H9 (cell line): ENCODE data around the gene MCRIP2. TPM values are rescaled to one million over a fixed set of nuclear protein-coding genes. Genes with fewer than 3 reads are reported as not detected.

ENCODE experiments used
- DNase-seq: peaks from one replicate; pipeline ENCODE4 v3.0.0-alpha.2; 2017
- H2AFZ ChIP-seq: one replicate; pipeline ENCODE4 v1.6.1; 2013; ENCODE audit warnings: mild to moderate bottlenecking, low read length, control low read depth, moderate library complexity
- H2AK5ac ChIP-seq: 2 replicates; pipeline ENCODE4 v1.6.1; 2013; ENCODE audit warnings: low read length, control low read depth, mixed read lengths; ENCODE audit not compliant: insufficient read length
- H2BK120ac ChIP-seq: one replicate; pipeline ENCODE4 v1.6.1; 2013; ENCODE audit warnings: low read depth, mild to moderate bottlenecking, low read length, control low read depth, inconsistent platforms; ENCODE audit not compliant: poor library complexity, severe bottlenecking
- H2BK12ac ChIP-seq: 2 replicates; pipeline ENCODE4 v1.6.1; 2013; ENCODE audit warnings: low read length, control low read depth, mixed read lengths, low read depth; ENCODE audit not compliant: insufficient read length
- H2BK15ac ChIP-seq: 2 replicates; pipeline ENCODE4 v1.6.1; 2013; ENCODE audit warnings: low read depth, low read length, control low read depth
- H2BK20ac ChIP-seq: one replicate; pipeline ENCODE4 v1.6.1; 2013; ENCODE audit warnings: low read depth, mild to moderate bottlenecking, low read length, control low read depth, inconsistent platforms; ENCODE audit not compliant: poor library complexity, severe bottlenecking
- H2BK5ac ChIP-seq: 2 replicates; pipeline ENCODE4 v1.6.1; 2013; ENCODE audit warnings: low read length, control low read depth, mixed read lengths; ENCODE audit not compliant: insufficient read length
- H3K14ac ChIP-seq: 2 replicates; pipeline ENCODE4 v1.6.1; 2013; ENCODE audit warnings: low read length, control low read depth; ENCODE audit not compliant: insufficient read depth
- H3K18ac ChIP-seq: 2 replicates; pipeline ENCODE4 v1.6.1; 2013; ENCODE audit warnings: low read depth, mild to moderate bottlenecking, mixed read lengths, low read length, control low read depth; ENCODE audit not compliant: insufficient read length
- H3K23ac ChIP-seq: 2 replicates; pipeline ENCODE4 v1.6.1; 2013; ENCODE audit warnings: low read length, control low read depth, mixed read lengths, low read depth; ENCODE audit not compliant: insufficient read length
- H3K23me2 ChIP-seq: 2 replicates; pipeline ENCODE4 v1.6.1; 2013; ENCODE audit warnings: low read depth, mild to moderate bottlenecking, mixed read lengths, low read length, control low read depth; ENCODE audit not compliant: insufficient read length, poor library complexity, severe bottlenecking
- H3K27ac ChIP-seq: 2 replicates; pipeline ENCODE4 v1.5.1; 2013; ENCODE audit warnings: low read length, control low read depth, mixed read lengths, low read depth; ENCODE audit not compliant: insufficient read length
- H3K27me3 ChIP-seq: 2 replicates; pipeline ENCODE4 v1.6.1; 2013; ENCODE audit warnings: low read length, control low read depth, inconsistent platforms; ENCODE audit not compliant: insufficient read depth
- H3K4ac ChIP-seq: 2 replicates; pipeline ENCODE4 v1.6.1; 2013; ENCODE audit warnings: low read depth, mild to moderate bottlenecking, control low read depth, inconsistent platforms, low read length, moderate library complexity
- H3K4me1 ChIP-seq: 2 replicates; pipeline ENCODE4 v1.6.1; 2013; ENCODE audit warnings: low read length, control low read depth, inconsistent platforms; ENCODE audit not compliant: insufficient read depth
- H3K4me2 ChIP-seq: 2 replicates; pipeline ENCODE4 v1.6.1; 2013; ENCODE audit warnings: low read length, control low read depth, mixed read lengths; ENCODE audit not compliant: insufficient read length, insufficient read depth
- H3K56ac ChIP-seq: 2 replicates; pipeline ENCODE4 v1.6.1; 2013; ENCODE audit warnings: low read depth, mild to moderate bottlenecking, mixed read lengths, low read length, control low read depth; ENCODE audit not compliant: insufficient read length
- H3K79me1 ChIP-seq: 2 replicates; pipeline ENCODE4 v1.6.1; 2013; ENCODE audit warnings: low read depth, mild to moderate bottlenecking, moderate library complexity, low read length, control low read depth, inconsistent platforms; ENCODE audit not compliant: insufficient read depth, poor library complexity, severe bottlenecking
- H3K79me2 ChIP-seq: 2 replicates; pipeline ENCODE4 v1.6.1; 2013; ENCODE audit warnings: low read length, control low read depth, inconsistent platforms; ENCODE audit not compliant: insufficient read depth
- H3K9ac ChIP-seq: 2 replicates; pipeline ENCODE4 v1.6.1; 2013; ENCODE audit warnings: low read length, control low read depth, mixed read lengths; ENCODE audit not compliant: insufficient read length; ENCODE audit errors: extremely low read depth
- H3K9me3 ChIP-seq: one replicate; pipeline ENCODE4 v1.6.1; 2013; ENCODE audit warnings: low read depth, low read length, inconsistent platforms; ENCODE audit not compliant: control insufficient read depth
- H3T11ph ChIP-seq: one replicate; pipeline ENCODE4 v1.6.1; 2013; ENCODE audit warnings: mild to moderate bottlenecking, low read length, control low read depth, inconsistent platforms
- H4K20me1 ChIP-seq: one replicate; pipeline ENCODE4 v1.6.1; 2013; ENCODE audit not compliant: control insufficient read depth, insufficient read length, insufficient read depth
- H4K5ac ChIP-seq: 2 replicates; pipeline ENCODE4 v1.6.1; 2013; ENCODE audit warnings: low read depth, mild to moderate bottlenecking, mixed read lengths, low read length, control low read depth; ENCODE audit not compliant: insufficient read length
- H4K8ac ChIP-seq: replicated peaks from 2 replicates; pipeline ENCODE4 v1.6.1; 2013; ENCODE audit warnings: low read length, control low read depth, mixed read lengths, low read depth; ENCODE audit not compliant: insufficient read length
- H4K91ac ChIP-seq: 2 replicates; pipeline ENCODE4 v1.6.1; 2013; ENCODE audit warnings: low read depth, mild to moderate bottlenecking, moderate library complexity, mixed read lengths, low read length, control low read depth; ENCODE audit not compliant: insufficient read length
- H3K27ac Mint-ChIP-seq, 3 experiments: 2 replicates in 2 of 3; 3 replicates in 1 of 3; pipeline ENCODE4 v1.8.0; 2020 to 2021; ENCODE audit warnings: mixed read lengths in 3 of 3, mild to moderate bottlenecking in 1 of 3, moderate library complexity in 1 of 3
- H3K27me3 Mint-ChIP-seq: 2 replicates; pipeline ENCODE4 v1.8.0; 2021; ENCODE audit warnings: low read depth, mild to moderate bottlenecking, moderate library complexity, mixed read lengths
- H3K36me3 Mint-ChIP-seq, 3 experiments: 2 replicates in 2 of 3; 3 replicates in 1 of 3; pipeline ENCODE4 v1.8.0; 2020 to 2021; ENCODE audit warnings: low read depth in 3 of 3, mixed read lengths in 3 of 3; ENCODE audit not compliant: insufficient read depth in 1 of 3
- H3K4me1 Mint-ChIP-seq, 2 experiments: 2 replicates each; pipeline ENCODE4 v1.8.0; 2020; ENCODE audit warnings: mixed read lengths in 2 of 2
- H3K4me3 Mint-ChIP-seq, 2 experiments: 2 replicates in 1 of 2; 3 replicates in 1 of 2; pipeline ENCODE4 v1.8.0; 2020 to 2021; ENCODE audit warnings: mild to moderate bottlenecking in 2 of 2, mixed read lengths in 2 of 2, moderate library complexity in 1 of 2
- H3K9me3 Mint-ChIP-seq, 2 experiments: 2 replicates in 1 of 2; 3 replicates in 1 of 2; pipeline ENCODE4 v1.8.0; 2020; ENCODE audit warnings: mild to moderate bottlenecking in 2 of 2, mixed read lengths in 2 of 2, moderate library complexity in 1 of 2
- WGBS: extraction: QIAGEN DNeasy Blood & Tissue Kit; methylation state at CpG from one replicate; pipeline ENCODE4 v1.1.7; 2013; ENCODE audit warnings: missing lambda C conversion rate, low lambda C conversion rate, mixed read lengths; ENCODE audit not compliant: insufficient read length; ENCODE audit errors: extremely low coverage; 5-methylcytosine and 5-hydroxymethylcytosine counted together
- total RNA-seq: library from RNA; stranded (reverse); gene quantifications from 2 replicates; pipeline ENCODE4 v1.2.1, GENCODE V29; 2021
- TF ChIP-seq, protein P1 (sequence below): fragments of 200-600 bp; sonication (generic); conservative IDR thresholded peaks from 3 replicates; pipeline ENCODE4 v1.8.0; 2021; ENCODE audit warnings: antibody characterized with exemption, mild to moderate bottlenecking

MCRIP2 gene
- total RNA-seq, 1 experiment from 2014 or later, result 52.5 TPM

DNA sequence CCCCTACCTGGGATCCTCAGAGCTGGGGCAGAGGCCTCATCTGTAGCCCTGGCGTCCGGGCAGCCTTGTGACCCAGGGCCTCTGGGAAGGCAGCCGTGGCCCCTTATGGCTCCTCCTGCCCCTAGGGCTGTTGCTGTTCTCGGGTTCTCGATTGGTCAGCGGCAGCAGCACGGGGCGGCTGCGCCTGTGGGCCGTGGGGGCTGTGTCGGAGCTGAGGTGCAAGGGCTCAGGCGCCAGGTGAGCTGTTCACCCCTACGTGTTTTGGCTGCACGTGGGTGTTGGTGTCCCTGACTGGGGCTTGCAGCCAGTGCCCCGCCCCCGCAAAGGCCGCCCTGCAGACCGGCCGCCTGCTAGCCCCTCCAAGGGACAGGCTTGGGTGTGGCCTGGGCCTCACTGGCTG, 20.5 kb downstream of the MCRIP2 start:
- H3K23ac ChIP-seq, result no peak overlapping the region
- H3K23me2 ChIP-seq, result no peaks in the 10 kb centered on the region
- TF ChIP-seq, protein P1, sequence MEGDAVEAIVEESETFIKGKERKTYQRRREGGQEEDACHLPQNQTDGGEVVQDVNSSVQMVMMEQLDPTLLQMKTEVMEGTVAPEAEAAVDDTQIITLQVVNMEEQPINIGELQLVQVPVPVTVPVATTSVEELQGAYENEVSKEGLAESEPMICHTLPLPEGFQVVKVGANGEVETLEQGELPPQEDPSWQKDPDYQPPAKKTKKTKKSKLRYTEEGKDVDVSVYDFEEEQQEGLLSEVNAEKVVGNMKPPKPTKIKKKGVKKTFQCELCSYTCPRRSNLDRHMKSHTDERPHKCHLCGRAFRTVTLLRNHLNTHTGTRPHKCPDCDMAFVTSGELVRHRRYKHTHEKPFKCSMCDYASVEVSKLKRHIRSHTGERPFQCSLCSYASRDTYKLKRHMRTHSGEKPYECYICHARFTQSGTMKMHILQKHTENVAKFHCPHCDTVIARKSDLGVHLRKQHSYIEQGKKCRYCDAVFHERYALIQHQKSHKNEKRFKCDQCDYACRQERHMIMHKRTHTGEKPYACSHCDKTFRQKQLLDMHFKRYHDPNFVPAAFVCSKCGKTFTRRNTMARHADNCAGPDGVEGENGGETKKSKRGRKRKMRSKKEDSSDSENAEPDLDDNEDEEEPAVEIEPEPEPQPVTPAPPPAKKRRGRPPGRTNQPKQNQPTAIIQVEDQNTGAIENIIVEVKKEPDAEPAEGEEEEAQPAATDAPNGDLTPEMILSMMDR, result no peak
- Mint-ChIP-seq H3K4me1 (peaks cover 0 to 5% of the 10 kb centered on the region in 2 experiments; a peak in 2 of 4 replicates), H3K27me3 (no peaks in the 10 kb centered on the region), H3K9me3 (no peaks in the 10 kb centered on the region), H3K27ac (no peak overlapping the region), H3K4me3 (no peak overlapping the region), H3K36me3 (peaks cover 2 to 13% (median 8%) of the 10 kb centered on the region in 3 experiments; a peak in 5 of 7 replicates)
- H2BK5ac ChIP-seq, result no peak overlapping the region
- H3T11ph ChIP-seq, result no peak overlapping the region
- no peak overlapping the region for H2BK12ac ChIP-seq
- no peak overlapping the region for H2BK120ac ChIP-seq
- H3K14ac ChIP-seq, result no peak overlapping the region
- no peak overlapping the region for H3K4me2 ChIP-seq
- H4K8ac ChIP-seq, result no peak overlapping the region
- no peak overlapping the region for H3K4ac ChIP-seq
- H3K27me3 ChIP-seq, result no peaks in the 10 kb centered on the region
- no CpG with 5 or more reads among the region's 19 CpGs for WGBS
- no peaks in the 10 kb centered on the region; the same call in 1 of the 2 replicates for H3K4me1 ChIP-seq
- no peak overlapping the region for H4K91ac ChIP-seq
- no peak overlapping the region for H4K5ac ChIP-seq
- H2BK20ac ChIP-seq, result no peak overlapping the region
- no peak overlapping the region for H2AK5ac ChIP-seq
- H3K56ac ChIP-seq, result no peak overlapping the region
- no peak overlapping the region for H2BK15ac ChIP-seq
- H3K18ac ChIP-seq, result no peak overlapping the region
- no peak for DNase-seq
- H3K27ac ChIP-seq, result no peak overlapping the region
- H4K20me1 ChIP-seq, result no peaks in the 10 kb centered on the region
- no peak overlapping the region for H3K9ac ChIP-seq
- no peak overlapping the region for H2AFZ ChIP-seq
- H3K79me1 ChIP-seq, result no peaks in the 10 kb centered on the region
- no peaks in the 10 kb centered on the region for H3K9me3 ChIP-seq
- no peaks in the 10 kb centered on the region for H3K79me2 ChIP-seq
